IPS DF 6.9 (cell line): ENCODE results near the gene FBXO24.

ENCODE experiments used
- DNase-seq: peaks from one replicate; pipeline ENCODE4 v3.0.0-alpha.2; 2013; ENCODE audit warnings: low read depth, low spot score
- H3K27ac ChIP-seq: one replicate; pipeline ENCODE4 v1.5.1; 2013; ENCODE audit warnings: low read length, control low read depth
- H3K27me3 ChIP-seq: 2 replicates; pipeline ENCODE4 v1.6.1; 2013; ENCODE audit warnings: mild to moderate bottlenecking, low read length; ENCODE audit not compliant: control insufficient read depth, insufficient read depth
- H3K36me3 ChIP-seq: 2 replicates; pipeline ENCODE4 v1.6.1; 2013; ENCODE audit warnings: low read length; ENCODE audit not compliant: control insufficient read depth, insufficient read depth
- H3K4me1 ChIP-seq: 2 replicates; pipeline ENCODE4 v1.6.1; 2013; ENCODE audit warnings: low read length; ENCODE audit not compliant: control insufficient read depth, insufficient read depth
- H3K4me3 ChIP-seq: 2 replicates; pipeline ENCODE4 v1.5.1; 2013; ENCODE audit warnings: mild to moderate bottlenecking, low read length
- H3K9me3 ChIP-seq: 2 replicates; pipeline ENCODE4 v1.6.1; 2013; ENCODE audit warnings: low read length, inconsistent platforms; ENCODE audit not compliant: control insufficient read depth, insufficient read depth
- WGBS: extraction: QIAGEN DNeasy Blood & Tissue Kit; methylation state at CpG from one replicate; pipeline ENCODE4 v1.1.7; 2013; ENCODE audit warnings: mixed read lengths, missing lambda C conversion rate; ENCODE audit not compliant: insufficient read length, insufficient coverage; 5-methylcytosine and 5-hydroxymethylcytosine counted together

FBXO24 gene

DNA sequence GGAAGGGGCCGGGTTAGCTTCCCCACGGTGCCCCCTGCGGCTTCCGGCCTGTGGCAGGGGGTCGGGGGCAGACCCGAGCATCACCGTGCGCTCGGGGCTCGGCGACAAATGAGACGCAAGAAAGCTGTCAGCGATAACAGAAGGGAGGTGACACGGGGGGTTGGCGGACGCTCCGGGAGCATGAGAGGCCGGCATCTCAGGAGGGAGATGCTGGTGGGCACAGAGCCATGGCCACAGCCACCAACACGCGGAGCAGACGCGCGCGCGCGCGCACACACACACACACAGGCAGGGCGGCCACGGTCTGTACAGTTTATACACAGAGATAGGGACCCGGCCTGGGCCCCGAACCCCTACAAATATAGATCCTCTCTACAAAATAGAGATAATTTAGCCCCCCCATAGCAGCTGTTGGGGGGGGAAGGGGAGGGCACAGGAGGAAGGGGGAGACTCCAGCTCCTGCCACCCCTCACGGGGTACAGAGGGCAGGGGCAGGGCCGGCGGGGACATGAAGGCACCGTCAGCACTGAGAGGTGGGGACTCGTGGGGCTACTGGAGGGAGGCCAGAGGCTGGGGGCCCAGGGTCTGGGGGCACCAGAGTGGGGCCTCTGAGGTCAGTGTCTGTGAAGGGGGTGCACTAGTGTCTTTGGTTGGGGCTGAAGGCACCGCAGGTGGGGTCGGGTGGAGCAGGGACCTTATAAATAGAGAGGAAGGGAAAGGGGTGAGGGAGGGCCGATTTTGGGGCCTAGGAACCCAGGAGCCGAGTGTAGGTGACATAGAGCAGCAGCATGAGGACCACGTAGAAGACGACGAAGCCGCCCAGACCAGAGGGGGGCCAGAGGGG, 11.5 kb upstream of the FBXO24 start:
- H3K9me3 ChIP-seq, result no peaks in the 10 kb centered on the region
- no peak for DNase-seq
- H3K4me1 ChIP-seq, result peaks cover 17% of the 10 kb centered on the region
- H3K27me3 ChIP-seq, result no peaks in the 10 kb centered on the region
- no CpG with 5 or more reads among the region's 44 CpGs for WGBS
- no peak overlapping the region for H3K27ac ChIP-seq
- H3K4me3 ChIP-seq, result no peak overlapping the region
- H3K36me3 ChIP-seq, result peaks cover 30% of the 10 kb centered on the region

DNA sequence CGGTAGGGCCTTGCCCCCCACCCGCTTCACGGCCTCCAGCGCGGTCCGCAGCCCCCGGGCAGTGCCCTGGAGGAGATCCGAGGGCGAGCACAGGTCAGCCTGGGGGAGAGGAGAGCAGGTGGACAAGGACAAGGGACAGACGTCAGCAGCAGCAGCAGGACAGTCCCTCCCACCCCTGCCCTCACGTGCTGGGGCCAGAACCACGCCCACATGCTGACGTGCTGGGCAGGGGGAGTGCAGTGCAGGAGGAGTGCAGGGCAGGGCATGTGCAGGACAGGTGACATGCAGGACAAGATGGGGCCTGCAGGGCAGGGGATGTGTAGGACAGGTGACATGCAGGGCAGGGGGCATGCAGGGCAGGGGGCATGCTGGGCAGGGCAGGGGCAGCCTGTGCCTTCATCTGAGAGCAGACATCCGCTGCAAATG, 10.9 kb upstream of the FBXO24 start:
- H3K4me1 ChIP-seq, result peaks cover 15% of the 10 kb centered on the region
- no peaks in the 10 kb centered on the region for H3K9me3 ChIP-seq
- H3K27me3 ChIP-seq, result no peaks in the 10 kb centered on the region
- H3K36me3 ChIP-seq, result peaks cover 37% of the 10 kb centered on the region
- DNase-seq, result no peak
- H3K4me3 ChIP-seq, result no peak overlapping the region
- no CpG with 5 or more reads among the region's 14 CpGs for WGBS
- H3K27ac ChIP-seq, result no peak overlapping the region

DNA sequence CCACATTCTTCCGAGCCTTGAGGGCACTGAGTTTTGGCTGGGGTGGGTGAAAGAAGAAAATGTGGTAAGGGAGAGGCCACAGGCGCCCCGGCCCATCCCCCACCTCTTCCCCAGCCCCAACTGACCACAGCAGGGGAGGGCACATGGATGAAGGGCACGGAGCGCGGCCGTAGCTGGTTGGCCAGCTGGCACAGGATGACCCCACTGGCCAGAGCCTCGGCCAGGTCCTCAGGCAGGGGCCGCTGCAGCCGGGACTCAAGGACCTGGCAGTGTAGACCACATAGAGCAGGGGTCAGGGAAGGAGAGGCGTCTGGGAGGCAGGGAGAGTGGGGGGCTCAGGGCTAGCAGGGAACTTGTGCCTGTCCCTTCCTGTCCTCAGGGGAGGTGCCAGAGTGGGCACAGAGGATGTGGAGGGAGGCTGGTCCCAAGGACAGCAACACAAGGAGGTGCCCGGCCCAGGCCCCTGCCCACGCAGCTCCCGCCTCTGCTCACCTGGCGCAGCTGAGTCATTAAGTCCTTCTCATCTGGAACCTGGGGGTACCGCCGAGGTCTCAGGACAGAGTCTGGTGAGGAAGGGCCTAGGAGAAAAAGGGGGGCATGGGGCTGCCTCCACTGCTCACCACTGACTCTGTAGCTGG, 10.3 kb upstream of the FBXO24 start:
- H3K4me1 ChIP-seq, result peaks cover 13% of the 10 kb centered on the region
- no peak overlapping the region for H3K27ac ChIP-seq
- no CpG with 5 or more reads among the region's 17 CpGs for WGBS
- DNase-seq, result no peak
- no peaks in the 10 kb centered on the region for H3K9me3 ChIP-seq
- no peaks in the 10 kb centered on the region for H3K27me3 ChIP-seq
- H3K4me3 ChIP-seq, result no peak overlapping the region
- peaks cover 43% of the 10 kb centered on the region for H3K36me3 ChIP-seq

DNA sequence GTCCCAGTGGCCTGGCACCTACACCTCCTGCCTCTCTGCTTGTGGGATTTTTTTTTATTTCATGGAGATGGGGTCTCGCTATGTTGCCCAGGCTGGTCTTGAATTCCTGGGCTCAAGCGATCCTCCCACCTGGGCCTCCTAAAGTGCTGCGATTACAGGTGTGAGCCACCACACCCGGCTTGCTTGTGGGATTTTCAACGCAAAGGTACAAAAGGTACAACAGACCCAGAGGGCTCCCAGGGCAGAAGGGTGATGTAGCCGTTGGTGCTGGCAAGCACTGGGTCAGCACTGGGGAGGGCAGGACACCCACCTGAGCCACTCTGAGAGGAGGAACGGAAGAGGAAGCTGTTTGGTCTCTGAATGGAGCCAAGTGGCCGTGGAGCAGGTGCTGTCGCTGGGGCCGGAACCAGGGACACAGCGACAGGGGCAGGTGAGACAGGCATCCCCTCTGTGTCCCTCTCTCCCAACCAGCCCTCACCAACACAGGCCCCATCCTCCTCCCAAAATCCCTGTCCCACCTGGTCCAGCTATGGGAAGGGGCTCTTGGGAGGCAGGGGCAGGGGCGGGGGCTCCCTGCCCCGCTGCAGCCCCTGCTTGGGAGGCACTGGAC, 9.6 kb upstream of the FBXO24 start:
- no peak for DNase-seq
- peaks cover 47% of the 10 kb centered on the region for H3K36me3 ChIP-seq
- H3K4me3 ChIP-seq, result no peak overlapping the region
- peaks cover 8% of the 10 kb centered on the region for H3K4me1 ChIP-seq
- H3K27ac ChIP-seq, result no peak overlapping the region
- no peaks in the 10 kb centered on the region for H3K9me3 ChIP-seq
- WGBS, result no CpG with 5 or more reads among the region's 13 CpGs
- H3K27me3 ChIP-seq, result no peaks in the 10 kb centered on the region

GRCh38 chr7:100577103-100577502, 9.0 kb upstream of the FBXO24 start:
- no peaks in the 10 kb centered on the region for H3K27me3 ChIP-seq
- no peak overlapping the region for H3K4me3 ChIP-seq
- H3K4me1 ChIP-seq, result peaks cover 4% of the 10 kb centered on the region
- no CpG with 5 or more reads among the region's 24 CpGs for WGBS
- peaks cover 47% of the 10 kb centered on the region for H3K36me3 ChIP-seq
- no peak overlapping the region for H3K27ac ChIP-seq
- no peaks in the 10 kb centered on the region for H3K9me3 ChIP-seq
- no peak for DNase-seq

GRCh38 chr7:100577507-100577906, 8.6 kb upstream of the FBXO24 start:
- H3K36me3 ChIP-seq, result peaks cover 47% of the 10 kb centered on the region
- DNase-seq, result no peak
- H3K27ac ChIP-seq, result no peak overlapping the region
- no peak overlapping the region for H3K4me3 ChIP-seq
- no peaks in the 10 kb centered on the region for H3K27me3 ChIP-seq
- H3K4me1 ChIP-seq, result 0 out of 2 replicates have a peak, but pooled peaks cover 2% of the 10 kb centered on the region
- no CpG with 5 or more reads among the region's 14 CpGs for WGBS
- H3K9me3 ChIP-seq, result no peaks in the 10 kb centered on the region

DNA sequence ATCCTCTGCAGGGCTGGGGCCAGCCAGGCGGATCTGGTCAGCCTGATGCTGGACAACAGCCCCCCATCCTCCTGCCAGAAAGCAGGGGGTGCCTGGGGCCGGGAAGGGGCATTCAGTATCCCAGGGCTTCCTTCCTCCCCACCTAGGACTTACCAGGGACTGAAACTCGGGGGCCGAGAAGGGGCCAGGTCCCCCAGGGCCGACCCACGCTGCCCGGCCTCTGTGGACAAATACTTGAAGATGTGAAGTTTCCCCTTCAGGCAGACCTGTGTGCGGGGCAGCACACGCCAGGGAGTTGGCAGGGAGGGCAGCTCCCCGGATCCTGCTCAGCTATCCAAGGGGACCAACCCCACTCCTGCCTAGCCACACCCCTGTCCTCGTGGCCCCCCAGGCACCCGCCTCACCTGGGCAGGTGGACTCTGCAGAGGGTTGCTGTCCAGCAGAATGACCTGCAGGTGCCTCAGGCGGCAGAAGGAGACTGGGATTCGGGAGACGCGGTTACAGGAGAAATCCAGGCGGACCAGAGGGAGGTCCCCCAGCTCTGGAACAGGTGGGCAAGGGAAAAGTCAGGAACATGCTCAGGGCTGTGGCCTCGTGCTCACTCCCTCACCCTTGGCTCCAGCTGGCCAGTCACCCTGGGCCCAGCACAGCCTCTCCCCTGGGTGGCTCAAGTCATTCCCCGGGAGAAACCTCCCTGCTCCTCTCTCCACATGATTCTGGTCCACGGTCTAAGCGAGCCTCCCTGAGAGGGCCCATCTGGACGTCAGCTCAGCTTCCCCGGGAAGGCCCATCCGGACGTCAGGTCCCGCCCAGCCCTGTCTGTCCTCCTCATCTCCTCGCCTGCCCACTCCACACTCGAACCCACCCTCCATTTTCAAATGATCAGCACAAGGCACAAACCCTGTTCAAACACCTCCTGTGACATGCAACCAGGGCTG, 7.6 kb upstream of the FBXO24 start:
- Histone ChIP-seq H3K36me3 (peaks cover 47% of the 10 kb centered on the region), H3K27me3 (no peaks in the 10 kb centered on the region), H3K4me1 (peaks cover 2% of the 10 kb centered on the region; the same call in 1 of the 2 replicates), H3K4me3 (no peak overlapping the region), H3K9me3 (no peaks in the 10 kb centered on the region), H3K27ac (no peak overlapping the region)
- DNase-seq, result no peak
- WGBS, result no CpG with 5 or more reads among the region's 28 CpGs

DNA sequence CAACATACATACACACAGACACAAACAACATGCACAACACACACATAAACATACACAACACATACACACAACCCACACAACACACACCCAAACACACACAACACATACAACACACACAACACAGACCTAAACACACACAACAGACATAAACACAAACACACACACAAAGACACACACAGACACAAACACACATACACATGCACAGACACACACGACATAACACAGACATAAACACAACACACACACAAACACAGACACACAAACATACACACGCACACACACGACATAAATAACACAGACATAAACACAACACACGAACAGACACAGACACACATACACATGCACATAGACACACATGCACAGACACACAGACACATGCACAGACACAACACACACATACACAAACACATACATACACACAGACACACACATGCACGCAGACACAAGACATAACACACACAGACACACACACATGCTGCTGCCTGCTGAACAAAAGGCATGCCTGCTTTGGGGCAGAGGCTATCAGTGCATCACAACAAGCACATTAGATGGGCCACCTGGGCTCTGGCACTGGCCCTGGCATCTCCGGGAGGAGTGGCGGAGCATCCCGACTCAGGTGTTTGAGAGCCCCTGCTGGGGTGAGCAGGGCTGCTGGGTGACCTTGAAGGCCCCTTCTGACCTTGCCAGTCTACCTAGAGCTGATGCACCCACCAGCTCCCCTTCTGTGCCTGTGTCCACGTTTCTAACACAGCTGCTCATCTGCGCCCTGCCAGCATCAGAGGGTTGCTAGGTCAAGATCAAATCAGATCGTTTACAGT, 5.5 kb upstream of the FBXO24 start:
- no peak for DNase-seq
- Histone ChIP-seq H3K27me3 (no peaks in the 10 kb centered on the region), H3K4me3 (no peak overlapping the region), H3K27ac (no peak overlapping the region), H3K4me1 (peaks cover 10% of the 10 kb centered on the region), H3K36me3 (peaks cover 35% of the 10 kb centered on the region), H3K9me3 (no peaks in the 10 kb centered on the region)
- 100% methylated on average over 3 of the region's 11 CpGs for WGBS

- Histone ChIP-seq H3K27me3 (no peaks in the 10 kb centered on the region), H3K4me1 (peaks cover 10% of the 10 kb centered on the region), H3K4me3 (no peak overlapping the region), H3K27ac (no peak overlapping the region), H3K9me3 (no peaks in the 10 kb centered on the region), H3K36me3 (peaks cover 31% of the 10 kb centered on the region)
- DNase-seq, result no peak
- no CpG with 5 or more reads among the region's 20 CpGs for WGBS
Measured at GRCh38 chr7:100582041-100582579, 4.0 kb upstream of the FBXO24 start.
